Measurements from ENCODE around the gene PRR23A.

Gene PRR23A

GRCh38 chr3:138974462-138974861 lies 31.6 kb downstream of the PRR23A start:
- no peak for FAIRE-seq

GRCh38 chr3:138972941-138973340 lies 33.1 kb downstream of the PRR23A start:
- no peak for FAIRE-seq

More at GRCh38 chr3:138974462-138974861, 31.6 kb downstream of the PRR23A start:
- DNase-seq (ENCODE audit: insufficient read length, low spot score), result no peak

DNA sequence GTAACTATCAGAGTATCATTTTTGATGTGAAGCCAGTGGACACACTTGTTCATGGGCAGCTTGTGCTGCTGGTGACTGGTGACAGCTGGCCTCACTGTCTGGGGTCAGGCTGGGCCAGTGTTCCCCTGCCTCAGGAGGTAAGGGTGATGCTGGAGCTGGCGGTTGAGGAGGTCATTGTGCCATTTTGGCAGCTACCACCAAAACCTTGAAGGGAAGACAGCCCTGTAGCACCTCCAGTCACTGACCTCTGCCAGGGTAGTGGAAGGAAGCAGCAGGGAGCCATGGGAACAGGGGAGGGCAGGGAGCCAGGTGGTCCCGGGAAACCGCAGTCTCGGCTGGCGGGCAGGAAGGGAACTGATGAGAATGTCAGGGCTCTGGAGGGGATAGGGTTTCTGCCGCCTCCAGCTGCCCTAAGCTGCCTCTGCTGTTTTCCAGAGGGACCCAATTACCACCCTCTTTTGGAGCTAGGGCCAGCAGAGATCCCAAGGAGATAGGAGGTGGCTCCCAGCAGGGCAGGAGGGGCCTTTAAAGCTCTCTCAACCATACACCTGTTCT lies 34.2 kb downstream of the PRR23A start:
- FAIRE-seq, result no peak
- DNase-seq (ENCODE audit: insufficient read length, low spot score), result no peak

More at GRCh38 chr3:138972941-138973340, 33.1 kb downstream of the PRR23A start:
- no peak for DNase-seq (ENCODE audit: insufficient read length, low spot score)

DNA sequence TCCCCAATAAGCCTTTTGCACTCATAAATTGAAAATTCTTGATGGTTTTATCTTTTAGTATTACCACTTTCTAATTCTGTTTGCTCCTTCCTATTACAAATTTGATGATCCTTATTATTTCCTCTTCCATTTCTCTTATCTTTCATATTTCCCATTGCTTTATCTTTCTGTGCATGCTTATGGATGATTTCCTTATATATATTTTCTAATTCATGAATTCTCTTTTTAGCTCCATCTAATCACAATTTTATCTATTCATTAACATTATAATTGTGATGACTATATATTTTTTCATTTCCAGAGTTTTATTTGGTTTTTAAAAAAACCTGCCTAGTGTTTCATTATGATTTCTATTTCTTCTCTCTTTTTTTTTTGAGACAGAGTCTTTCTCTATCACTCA lies 41.1 kb downstream of the PRR23A start:
- no peak for FAIRE-seq
- DNase-seq (ENCODE audit: insufficient read length, low spot score), result no peak

- DNase-seq (ENCODE audit: insufficient read length, low spot score), result no peak
- no peak for FAIRE-seq
Measured at GRCh38 chr3:138964264-138964663, 41.8 kb downstream of the PRR23A start.

DNA sequence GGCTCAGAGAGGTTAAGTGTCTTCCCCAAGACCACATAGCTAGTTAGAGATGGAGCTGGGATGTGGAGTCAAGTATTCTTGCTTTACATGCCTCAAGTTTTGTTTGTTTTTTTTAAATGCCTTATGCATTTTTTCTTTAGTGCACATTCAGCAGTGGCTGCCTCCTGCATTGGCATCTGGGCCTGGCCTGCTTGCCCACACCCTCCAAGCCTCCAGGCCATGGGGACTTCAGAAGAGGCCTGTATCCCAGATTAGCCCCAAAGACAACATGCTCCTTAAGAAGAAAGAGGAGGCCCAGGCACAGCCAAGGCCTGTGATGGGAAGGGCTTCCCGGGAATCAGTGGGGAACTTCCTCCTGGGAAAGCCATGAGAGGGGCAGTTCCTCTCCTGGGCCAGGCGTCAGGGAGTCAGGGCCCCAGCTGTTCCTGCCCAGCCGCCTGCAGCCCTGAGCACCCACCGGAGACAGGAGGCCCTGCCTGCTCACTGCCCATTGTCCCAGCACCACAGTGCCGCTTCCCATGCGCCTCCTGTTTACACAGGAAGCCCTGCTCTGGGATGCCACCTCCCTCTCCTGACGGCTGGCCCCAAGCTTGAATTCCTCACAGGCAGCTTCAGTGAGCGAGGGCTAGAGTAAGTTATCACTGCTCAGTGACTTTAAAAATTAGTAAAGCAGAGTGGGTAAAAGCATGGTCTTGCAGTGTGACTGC lies 43.1 kb downstream of the PRR23A start:
- FAIRE-seq (no peak), DNase-seq (ENCODE audit: insufficient read length, low spot score) (no peak)

GRCh38 chr3:138960417-138960852 lies 45.6 kb downstream of the PRR23A start:
- DNase-seq (ENCODE audit: insufficient read length, low spot score) (no peak), FAIRE-seq (no peak)
